Measurements from ENCODE around the gene KCNQ5.
"Not testable (repeated sequence)": the region's sequence is repeated elsewhere in the genome, so short reads cannot be mapped to it uniquely, and the experiment has no call there.

Gene KCNQ5

DNA sequence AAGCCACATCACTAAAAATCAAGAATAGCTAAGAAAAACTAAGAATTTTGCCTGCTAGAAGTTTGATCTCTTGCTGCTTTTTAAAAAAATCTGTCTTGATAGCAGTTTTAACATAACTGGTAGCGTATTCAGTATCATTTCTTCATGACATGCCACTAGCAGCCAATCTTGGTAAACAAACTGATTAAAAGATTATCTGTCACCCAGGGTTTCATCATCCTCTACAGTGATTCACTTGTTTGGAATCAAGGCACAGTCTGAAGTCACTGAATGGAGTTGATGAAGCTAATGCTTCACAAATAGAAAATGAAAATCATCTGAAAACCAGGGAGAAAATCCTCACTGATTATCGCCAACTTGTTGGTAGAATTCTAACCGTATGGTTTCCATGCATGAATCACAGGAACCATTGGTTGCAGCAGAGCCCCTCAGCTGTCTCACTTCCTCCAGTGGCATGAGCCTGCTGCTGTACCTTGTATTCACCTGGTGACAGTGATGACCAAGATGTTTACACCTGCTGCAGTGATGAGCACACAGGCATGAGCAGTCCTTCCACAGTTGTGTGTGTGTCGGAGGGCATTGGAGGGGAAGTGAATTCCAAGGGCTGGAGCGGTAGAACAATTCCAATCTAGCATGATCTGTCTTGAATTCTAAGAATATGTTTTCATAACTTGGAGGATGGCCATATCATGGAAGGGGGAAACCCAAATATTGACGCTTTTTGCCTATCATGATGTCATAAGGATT lies 328.4 kb downstream of the KCNQ5 start:
- no peak for DNase-seq (ENCODE audit: low read depth in 3 of 3)

DNA sequence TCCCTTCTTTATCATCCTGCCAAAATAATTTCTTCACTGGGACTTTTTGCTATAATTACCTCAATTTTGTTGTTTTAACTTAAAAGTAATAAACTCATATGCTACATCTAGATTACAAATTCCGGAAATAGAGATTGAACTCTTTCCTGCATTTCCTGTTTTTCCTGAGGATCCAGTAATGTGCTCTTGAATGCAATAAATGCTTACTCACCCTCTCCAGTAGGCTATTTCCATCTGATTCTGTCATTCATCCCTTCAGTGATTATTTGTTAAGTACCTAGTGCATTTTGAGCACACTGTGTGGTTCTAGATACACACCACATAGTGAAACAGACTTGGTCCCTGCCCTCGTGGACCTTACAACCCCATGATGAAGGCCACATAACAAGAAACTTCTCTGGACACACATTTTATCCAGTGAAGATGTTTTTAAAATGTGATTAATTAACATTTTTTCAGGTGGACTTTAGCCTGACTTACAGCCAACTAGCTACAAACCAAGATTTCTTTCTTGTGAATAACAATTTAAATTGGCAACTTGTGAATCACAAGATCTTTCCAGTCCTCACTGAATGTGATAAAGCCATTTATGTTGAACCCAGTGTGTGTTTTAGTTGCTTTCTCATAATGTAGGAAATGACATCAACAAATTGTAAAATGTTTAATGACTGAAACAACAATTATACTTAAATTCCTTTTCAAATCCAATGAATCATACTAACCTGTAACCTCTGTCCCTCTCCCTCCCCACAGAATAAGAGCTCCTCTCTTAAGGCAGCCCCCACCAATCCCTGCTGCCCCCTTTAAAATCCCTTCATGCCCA lies 331.2 kb downstream of the KCNQ5 start:
- DNase-seq (ENCODE audit: low read depth in 3 of 3): no peak

DNA sequence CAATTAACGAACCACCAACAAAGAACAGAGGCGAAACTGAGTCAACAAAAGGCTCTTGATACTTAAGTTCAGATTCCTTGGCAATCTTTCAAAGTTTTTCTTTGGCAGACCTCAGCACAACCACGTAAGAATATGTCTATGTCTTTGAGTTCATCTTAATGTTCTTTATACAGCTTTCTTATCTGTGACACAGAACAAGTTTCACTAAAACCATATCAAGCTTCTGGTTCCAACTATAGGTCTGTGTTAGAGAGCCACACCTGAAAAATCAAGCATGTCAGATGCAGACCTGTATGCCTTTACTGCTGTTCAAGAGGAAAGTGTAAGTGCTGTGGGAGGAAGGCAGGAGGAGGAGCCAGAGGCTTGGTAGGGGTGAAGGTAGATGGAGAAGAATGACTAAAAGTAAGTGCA lies 332.1 kb downstream of the KCNQ5 start:
- no peak for DNase-seq (ENCODE audit: low read depth in 3 of 3)

DNA sequence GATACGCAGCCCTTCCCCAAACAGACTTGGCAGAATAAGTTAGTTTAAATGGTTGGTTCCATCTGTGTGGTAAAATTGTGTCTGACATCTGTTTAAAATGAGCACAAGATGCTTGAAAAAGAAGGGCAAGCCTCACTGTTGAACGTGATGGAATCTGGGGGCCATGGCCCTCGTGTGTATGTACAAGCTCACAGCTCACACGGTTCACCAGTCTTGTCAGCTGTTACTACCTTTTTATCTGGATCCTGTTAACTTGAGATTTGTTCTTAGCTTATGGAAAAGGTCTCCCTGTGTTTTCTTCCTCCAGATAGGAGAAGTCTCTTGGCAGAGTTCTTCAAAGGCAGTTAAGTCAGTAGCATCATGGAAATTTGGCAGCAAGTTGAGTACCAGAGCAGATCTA lies 332.9 kb downstream of the KCNQ5 start:
- no peak for DNase-seq (ENCODE audit: low read depth in 3 of 3)

DNA sequence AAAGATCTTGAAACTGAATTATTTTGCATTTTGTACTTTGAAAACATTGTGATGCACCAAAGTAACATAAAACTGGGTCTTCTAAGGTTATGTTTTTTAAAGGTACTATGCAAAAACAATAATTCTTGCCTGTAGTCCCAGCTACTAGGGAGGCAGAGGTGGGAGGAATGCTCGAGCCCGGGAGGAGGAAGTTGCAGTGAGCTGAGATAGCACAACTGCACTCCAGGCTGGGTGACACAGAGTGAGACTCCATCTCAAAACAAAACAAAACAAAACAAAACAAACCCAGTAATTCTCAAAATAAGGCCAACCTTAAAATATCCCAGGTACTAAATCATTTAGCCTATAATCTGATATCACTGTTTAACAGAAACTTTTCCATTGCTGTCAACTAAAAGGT lies 333.8 kb downstream of the KCNQ5 start:
- DNase-seq (ENCODE audit: low read depth in 3 of 3): no peak

DNA sequence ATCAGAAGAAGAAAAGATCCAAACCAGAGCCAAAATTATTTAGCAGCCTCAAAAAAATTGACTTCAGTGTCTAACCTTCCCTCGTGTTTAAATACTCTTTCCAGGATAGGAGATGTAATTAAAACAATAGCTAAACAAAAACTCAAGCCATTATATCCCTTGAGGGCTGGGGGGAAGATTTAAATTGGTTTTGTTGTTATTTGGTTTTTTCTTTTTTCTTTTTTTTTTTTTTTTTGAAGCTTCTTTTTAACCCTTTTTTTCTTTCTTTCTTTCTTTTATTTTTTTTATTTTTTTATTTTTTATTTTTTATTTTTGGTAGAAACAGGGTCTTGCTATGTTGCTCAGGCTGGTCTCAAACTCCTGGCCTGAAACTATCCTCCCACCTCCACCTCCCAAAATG lies 334.4 kb downstream of the KCNQ5 start:
- no peak for DNase-seq (ENCODE audit: low read depth in 3 of 3)

DNA sequence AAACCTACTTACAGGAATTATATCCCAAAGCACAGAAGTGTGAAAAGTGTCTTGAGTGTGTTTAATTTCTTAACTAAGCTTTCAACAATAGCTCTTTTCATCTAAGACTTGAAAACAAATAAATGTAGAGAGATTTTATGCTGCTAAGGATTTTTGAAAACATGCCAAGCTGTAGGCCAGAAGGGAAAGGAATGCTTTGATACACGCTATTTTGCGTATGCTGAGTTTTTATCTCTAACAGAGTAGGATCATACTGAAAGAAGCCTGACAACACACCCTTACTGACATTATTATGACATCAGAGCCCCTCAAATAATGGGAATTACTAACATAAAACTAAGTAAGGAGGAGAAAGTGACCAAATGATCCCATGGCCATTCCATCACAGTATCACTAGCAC lies 338.0 kb downstream of the KCNQ5 start:
- DNase-seq (ENCODE audit: low read depth in 3 of 3): no peak

DNA sequence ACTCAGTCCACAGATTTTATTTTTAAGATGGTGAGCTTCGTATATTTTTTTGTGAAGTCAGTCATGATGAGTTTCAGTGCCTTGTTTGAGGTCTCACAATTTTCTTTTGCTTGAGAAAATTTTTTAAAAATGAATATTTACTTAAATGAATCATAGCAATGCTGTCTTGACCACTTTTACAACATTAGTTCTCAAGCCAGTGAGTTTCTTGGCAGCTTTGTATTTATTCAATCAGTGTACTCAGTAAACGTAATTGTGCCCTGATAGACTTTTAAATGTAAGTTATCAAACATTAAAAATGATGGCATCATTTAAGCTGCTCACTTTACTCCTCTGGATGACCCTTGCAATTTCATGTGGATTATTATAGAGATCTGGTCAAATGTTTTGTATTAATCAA lies 342.1 kb downstream of the KCNQ5 start:
- DNase-seq (ENCODE audit: low read depth in 3 of 3): no peak

DNA sequence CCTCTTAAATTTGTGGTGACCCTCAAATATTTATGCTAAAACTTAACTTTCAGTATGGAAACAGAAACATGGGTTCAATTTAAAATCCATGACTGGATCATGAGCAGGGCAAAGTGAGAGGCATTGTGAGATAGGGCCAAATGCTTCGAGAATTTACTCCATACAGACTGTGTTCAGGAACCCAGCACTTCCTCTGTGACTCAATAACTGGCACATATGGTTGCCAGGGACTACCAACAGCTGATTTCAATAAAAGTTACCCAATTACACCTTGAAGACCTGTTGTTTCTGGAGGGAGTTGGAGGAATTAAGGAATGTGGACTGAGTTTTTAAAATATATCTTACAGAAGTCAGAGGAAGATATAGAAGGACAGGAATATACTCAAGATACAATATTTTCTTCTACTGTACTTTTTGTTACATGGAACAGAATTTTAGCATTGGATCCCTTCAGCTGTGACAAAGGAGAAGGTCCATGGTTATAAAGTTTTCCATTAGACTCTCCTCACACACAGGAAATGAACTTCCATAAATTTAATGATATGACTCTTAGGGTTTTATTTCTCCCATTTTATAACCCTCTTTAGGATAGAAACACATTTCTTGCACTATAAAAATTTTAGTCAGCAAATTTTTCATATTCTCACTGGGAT lies 344.9 kb downstream of the KCNQ5 start:
- no peak for DNase-seq (ENCODE audit: low read depth in 3 of 3)

DNA sequence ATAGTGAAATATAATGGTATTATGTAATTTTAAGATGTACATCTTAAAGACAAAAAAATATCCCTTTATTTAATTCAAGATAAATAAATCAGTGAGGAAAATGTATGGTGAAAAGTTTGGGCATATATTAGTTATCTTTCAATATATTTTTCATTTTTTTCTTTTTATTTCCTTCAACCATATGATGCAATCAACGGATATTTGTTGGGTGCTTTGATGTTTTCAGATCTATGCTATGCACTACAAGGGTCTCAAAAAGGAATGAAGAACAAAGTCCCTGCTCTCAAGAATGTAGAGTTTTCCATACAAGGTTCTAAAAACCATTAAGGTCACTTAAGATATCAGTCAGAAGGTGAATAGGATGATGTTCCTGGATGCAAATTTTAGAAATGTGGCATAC lies 345.5 kb downstream of the KCNQ5 start:
- no peak for DNase-seq (ENCODE audit: low read depth in 3 of 3)

DNA sequence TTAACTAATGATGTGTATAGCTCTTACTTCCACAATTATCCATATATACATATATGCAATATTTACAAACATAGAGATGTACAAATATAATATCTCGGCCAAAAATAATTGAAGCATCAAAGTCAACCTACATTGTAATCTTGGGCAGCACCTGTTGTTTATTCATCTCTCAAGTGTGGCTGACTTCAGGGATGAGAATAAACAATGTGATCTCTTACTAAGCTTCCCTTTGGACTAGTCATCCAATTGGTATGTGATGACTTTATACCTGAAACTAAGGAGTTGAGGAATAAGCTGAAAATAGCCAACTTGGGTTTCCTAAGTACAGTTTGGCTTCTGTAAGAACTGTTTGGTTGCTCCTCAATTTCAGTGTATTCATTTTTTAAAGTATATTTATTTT lies 346.8 kb downstream of the KCNQ5 start:
- DNase-seq (ENCODE audit: low read depth in 3 of 3): no peak

DNA sequence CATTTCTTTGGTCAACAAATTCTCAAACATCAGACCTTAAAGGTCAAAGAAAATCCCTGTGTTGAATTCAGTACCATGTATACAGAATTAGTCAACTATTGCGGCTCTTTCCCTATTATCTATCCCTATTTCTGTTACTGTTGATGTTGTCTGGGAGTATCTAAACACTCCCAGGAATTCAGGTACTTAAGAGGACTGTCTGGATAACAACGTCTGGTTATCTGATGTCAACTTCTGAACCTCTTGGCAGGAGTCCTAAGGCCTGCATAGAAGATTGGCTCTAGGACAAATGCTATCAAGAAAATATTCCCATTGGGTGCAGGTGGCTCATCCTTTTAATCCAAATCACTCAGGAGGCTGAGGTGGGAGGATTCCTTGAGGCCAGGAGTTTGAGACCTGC lies 347.8 kb downstream of the KCNQ5 start:
- DNase-seq (ENCODE audit: low read depth in 3 of 3): no peak

DNA sequence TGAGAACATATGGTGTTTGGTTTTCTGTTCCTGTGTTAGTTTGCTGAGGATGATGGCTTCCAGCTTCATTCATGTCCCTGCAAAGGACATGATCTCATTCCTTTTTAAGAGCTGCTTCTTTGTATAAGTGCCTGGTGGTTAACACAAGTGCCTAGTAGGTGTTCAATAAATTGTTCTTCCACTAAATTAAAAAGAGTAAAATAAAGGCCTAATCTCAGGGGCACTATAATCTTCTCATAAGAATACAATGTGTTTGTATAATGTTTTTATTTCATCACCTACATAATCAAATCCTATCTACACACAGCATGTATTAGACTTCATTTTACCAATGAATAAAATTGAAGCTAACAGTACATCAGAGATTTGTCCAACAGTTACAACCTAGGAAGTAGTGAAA lies 350.7 kb downstream of the KCNQ5 start:
- DNase-seq (ENCODE audit: low read depth in 3 of 3): no peak

DNA sequence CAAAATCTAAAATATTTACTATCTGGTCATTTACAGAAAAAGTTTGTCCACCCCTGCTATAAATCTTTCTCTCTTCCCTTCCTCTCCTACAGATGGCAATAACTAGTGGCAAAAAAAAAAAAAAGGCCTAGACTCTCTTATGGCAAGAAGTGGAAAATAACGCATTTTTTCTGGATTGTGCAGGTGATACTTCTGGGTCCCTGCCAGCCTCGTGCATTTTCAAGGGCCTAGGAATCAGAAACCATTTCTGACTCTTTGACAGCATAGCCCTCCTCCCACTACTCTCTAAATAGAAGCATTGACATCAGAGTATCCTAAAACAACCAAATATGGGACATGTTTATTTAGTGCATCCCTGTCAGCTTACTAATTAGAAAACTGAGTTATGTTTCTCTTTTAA lies 352.4 kb downstream of the KCNQ5 start:
- DNase-seq (ENCODE audit: low read depth in 3 of 3): no peak

DNA sequence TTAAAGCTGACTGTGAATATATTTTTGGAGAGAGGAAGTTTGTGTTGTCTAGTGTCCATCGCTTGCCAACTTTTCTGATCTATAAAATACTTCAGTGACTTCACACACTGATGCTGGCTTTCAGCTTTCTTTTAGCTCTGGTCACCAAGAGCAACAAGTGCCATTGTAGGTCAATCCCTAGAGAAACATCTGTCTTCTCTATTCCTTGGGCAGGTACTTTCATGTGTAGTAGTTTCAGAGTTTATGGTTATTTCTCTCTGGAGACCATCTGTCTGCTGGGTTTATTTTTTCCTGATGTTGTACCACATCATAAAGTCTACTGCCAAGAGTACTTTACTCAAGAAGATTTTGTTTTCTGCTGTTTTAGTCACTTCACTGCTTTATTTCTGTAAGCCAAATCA lies 353.5 kb downstream of the KCNQ5 start:
- no peak for DNase-seq (ENCODE audit: low read depth in 3 of 3)

DNA sequence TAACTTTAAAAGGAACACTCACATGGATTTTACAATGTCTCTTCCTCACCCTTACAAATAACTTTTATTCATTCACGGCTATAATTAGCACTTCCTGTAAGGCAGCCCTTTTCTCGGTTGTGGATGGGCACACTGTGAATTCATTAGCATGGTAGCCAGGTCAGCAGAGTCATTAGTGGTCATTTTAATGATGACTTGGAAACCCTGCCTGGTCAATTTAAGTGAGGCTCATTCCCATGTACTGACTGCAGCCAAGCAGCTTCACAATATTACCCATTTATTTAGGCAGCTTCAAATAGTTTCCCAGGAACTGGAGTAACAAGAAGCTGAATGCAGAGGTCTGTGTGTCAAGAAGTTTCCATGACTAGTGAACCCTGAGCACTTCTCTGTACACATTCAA lies 354.6 kb downstream of the KCNQ5 start:
- DNase-seq (ENCODE audit: low read depth in 3 of 3): no peak

DNA sequence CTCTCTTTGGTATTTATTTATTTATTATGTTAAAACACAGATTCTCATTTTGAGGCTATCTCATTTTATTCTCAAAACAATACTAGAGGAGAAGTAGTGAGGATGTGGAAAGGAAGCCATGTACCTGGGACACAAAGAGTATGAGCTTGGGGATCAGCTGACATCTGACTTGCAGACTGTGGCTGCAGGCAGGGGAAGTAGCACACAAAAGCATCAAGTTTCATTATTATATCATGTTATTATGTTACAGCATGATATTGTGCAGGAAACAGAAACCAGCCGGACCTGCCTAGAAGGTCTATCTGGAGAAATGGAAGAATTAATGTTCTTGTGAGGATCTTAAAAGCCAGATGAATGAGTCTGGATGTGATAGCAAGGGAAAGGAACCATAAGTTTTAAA lies 355.2 kb downstream of the KCNQ5 start:
- no peak for DNase-seq (ENCODE audit: low read depth in 3 of 3)

DNA sequence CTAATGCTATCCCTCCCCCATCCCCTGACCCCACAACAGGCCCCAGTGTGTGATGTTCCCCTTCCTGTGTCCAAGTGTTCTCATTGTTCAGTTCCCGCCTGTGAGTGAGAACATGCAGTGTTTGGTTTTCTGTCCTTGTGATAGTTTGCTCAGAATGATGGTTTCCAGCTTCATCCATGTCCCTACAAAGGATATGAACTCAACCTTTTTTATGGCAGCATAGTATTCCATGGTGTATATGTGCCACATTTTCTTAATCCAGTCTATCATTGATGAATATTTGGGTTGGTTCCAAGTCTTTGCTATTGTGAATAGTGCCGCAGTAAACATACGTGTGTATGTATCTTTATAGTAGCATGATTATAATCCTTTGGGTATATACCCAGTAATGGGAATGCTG lies 356.9 kb downstream of the KCNQ5 start:
- DNase-seq (ENCODE audit: low read depth in 3 of 3): not testable (repeated sequence)

DNA sequence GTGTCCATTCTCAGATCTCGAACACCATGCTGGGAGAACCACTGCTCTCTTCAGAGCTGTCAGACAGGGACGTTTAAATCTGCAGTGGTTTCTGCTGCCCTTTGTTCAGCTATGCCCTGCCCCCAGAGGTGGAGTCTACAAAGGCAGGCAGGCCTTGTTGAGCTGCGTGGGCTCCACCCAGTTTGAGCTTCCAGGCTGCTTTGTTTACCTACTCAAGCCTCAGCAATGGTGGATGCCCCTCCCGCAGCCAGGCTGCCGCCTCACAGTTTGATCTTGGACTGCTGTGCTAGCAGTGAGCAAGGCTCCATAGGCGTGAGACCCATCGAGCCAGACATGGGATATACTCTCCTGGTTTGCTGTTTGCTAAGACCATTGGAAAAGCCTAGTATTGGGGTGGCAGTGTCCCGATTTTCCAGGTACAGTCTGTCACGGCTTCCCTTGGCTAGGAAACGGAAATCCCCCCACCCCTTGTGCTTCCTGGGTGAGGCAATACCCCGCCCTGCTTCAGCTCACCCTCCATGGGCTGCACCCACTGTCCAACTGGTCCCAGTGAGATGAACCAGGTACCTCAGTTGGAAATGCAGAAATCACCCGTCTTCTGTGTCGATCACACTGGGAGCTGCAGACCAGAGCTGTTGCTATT lies 362.4 kb downstream of the KCNQ5 start:
- DNase-seq (ENCODE audit: low read depth in 3 of 3): not testable (repeated sequence)

DNA sequence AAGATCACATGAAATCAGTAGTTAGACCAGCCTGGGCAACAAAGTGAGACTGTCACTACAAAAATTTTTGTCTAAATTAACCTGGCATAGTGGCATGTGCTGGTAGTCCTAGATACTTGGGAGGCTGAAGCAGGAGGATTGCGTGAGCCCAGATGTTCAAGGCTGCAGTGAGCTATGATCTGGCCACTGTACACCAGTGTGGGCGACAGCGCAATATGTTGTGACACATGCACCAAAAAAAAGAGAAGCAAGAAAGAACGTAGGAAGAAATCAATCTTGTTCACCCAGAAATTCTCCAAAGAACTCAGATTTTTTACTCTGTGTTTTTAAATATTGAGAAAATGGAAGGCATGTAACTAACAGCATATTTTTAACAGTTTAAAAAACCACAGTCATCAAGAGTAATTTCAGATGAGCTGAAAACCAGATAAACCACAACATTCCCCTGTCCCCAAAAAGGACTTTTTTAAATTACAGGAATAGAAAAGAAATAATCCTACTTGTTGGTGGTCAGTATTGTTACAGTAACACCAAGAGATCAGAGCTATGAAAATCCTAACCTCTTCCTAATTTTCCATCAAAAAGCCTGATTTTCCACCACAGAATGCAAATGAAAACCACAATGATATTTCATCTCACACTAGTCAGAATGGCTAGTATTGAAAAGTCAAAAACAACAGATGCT lies 363.3 kb downstream of the KCNQ5 start:
- no peak for DNase-seq (ENCODE audit: low read depth in 3 of 3)

DNA sequence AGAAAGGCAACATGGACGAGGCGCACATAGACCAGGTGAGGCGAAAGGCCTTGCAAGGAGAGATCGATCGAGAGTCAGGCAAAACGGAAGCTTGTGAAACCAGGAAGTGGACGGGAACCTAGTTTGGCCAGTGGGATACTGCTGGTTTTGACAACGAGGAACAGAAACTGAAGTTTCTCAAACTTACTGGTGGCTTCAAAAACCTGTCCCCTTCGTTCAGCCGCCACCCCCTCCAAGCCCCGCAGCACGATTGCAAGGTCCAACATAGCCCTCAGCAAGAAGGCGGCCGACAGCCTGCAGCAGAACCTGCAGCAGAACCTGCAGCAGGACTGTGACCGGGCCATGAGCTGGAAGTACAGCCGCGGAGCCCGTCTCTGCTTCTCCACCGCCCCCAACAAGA lies 365.4 kb downstream of the KCNQ5 start:
- DNase-seq (ENCODE audit: low read depth in 3 of 3): no peak

DNA sequence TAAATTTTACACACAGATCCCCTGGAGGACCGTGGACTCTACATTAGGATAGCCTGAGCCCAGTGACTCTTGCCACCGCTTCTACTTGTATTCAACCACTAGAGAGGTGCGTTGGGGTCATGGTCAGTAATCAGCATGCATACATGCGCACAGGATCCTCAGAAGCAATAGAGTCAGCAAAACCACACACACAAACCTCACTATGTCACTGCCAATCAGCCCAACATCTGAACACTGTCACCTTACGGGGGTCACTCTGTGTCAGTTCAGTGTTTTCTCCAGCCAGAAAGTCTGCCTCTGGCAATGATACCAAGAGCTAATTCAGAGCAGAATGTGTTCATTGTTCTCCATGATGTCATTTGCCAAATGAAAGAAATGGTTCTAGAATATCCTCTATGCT lies 378.1 kb downstream of the KCNQ5 start:
- no peak for DNase-seq (ENCODE audit: low read depth in 3 of 3)
